ENCODE data around the gene FOXR1. TPM values are rescaled to one million over a fixed set of nuclear protein-coding genes. Genes with fewer than 3 reads are reported as not detected.
"Not testable (repeated sequence)": the region's sequence is repeated elsewhere in the genome, so short reads cannot be mapped to it uniquely, and the experiment has no call there.

Gene FOXR1
- total RNA-seq, 2 experiments from 2014 or later: not detected

GRCh38 chr11:119014209-119014924 lies 42.8 kb downstream of the FOXR1 start:
- ChIA-PET POLR2A (no interaction called here), CTCF (interaction anchor here (0.9 to 4.2 kb wide), 3 partner anchors 17 to 84 kb away, joined by 3 to 12 read pairs (median 6); partner anchors contain the start of gene SLC37A4)
- H3K36me3 Mint-ChIP-seq (ENCODE audit: low read depth): peaks cover 59% of the 10 kb centered on the region
- peaks cover 39% of the 10 kb centered on the region for H3K4me1 Mint-ChIP-seq
- no peaks in the 10 kb centered on the region for H3K27me3 Mint-ChIP-seq
- no peak for DNase-seq
- H3K9me3 Mint-ChIP-seq: no peaks in the 10 kb centered on the region
- H3K27ac Mint-ChIP-seq: no peak overlapping the region
- no peak overlapping the region for H3K4me3 Mint-ChIP-seq

GRCh38 chr11:119015054-119015611 lies 43.6 kb downstream of the FOXR1 start:
- ChIA-PET CTCF (interaction anchor here (0.6 to 4.2 kb wide), 6 partner anchors 9 to 264 kb away, joined by 3 to 12 read pairs (median 4); partner anchors contain the start of gene SLC37A4), POLR2A (no interaction called here)
- Mint-ChIP-seq H3K9me3 (no peaks in the 10 kb centered on the region), H3K27ac (no peak overlapping the region), H3K4me3 (no peak overlapping the region), H3K36me3 (ENCODE audit: low read depth) (peaks cover 65% of the 10 kb centered on the region), H3K4me1 (peaks cover 45% of the 10 kb centered on the region), H3K27me3 (no peaks in the 10 kb centered on the region)
- no peak for DNase-seq

- Mint-ChIP-seq H3K27ac (peak overlapping the region; percentile 64), H3K9me3 (no peaks in the 10 kb centered on the region), H3K36me3 (ENCODE audit: low read depth) (peaks cover 70% of the 10 kb centered on the region), H3K4me3 (peak overlapping the region; percentile 98), H3K27me3 (no peaks in the 10 kb centered on the region), H3K4me1 (peaks cover 53% of the 10 kb centered on the region)
- CTCF ChIA-PET: interaction anchor here (0.6 to 4.2 kb wide), 7 partner anchors 8 to 203 kb away, joined by 3 to 12 read pairs (median 5); partner anchors contain the start of gene SLC37A4
- DNase-seq: no peak
- POLR2A ChIA-PET: interaction anchor here (1.0 kb wide), 1 partner anchor 16 kb away, joined by 6 read pairs; no protein-coding TSS in a partner anchor
These were observed 44.9 kb downstream of the FOXR1 start for GRCh38 chr11:119016216-119017009.

GRCh38 chr11:119017377-119017776 lies 45.8 kb downstream of the FOXR1 start:
- Mint-ChIP-seq H3K27ac (peak overlapping the region; percentile 100), H3K4me3 (peak overlapping the region; percentile 98), H3K36me3 (ENCODE audit: low read depth) (peaks cover 71% of the 10 kb centered on the region), H3K4me1 (peaks cover 57% of the 10 kb centered on the region)
- CTCF ChIA-PET: interaction anchor here (0.9 to 4.2 kb wide), 2 partner anchors 10 to 87 kb away, joined by 3 to 12 read pairs; no protein-coding TSS in a partner anchor
- DNase-seq, H3K27me3 Mint-ChIP-seq, POLR2A ChIA-PET, H3K9me3 Mint-ChIP-seq: not testable (repeated sequence)

GRCh38 chr11:119018074-119018938 lies 46.7 kb downstream of the FOXR1 start, which contains the start of the genes RPS25 and TRAPPC4:
TSS of gene RPS25 (minus strand) at chr11:119018343. CDS start at chr11:119018284, 59 bp downstream.
TSS of gene TRAPPC4 (plus strand) at chr11:119018766. CDS start at chr11:119018796, 30 bp downstream.
- POLR2A ChIA-PET: interaction anchor here (0.6 to 1.0 kb wide), 4 partner anchors 12 to 150 kb away, joined by 3 read pairs; partner anchors contain the start of genes NLRX1 and SLC37A4
- H3K36me3 Mint-ChIP-seq (ENCODE audit: low read depth): peaks cover 68% of the 10 kb centered on the region
- H3K27ac Mint-ChIP-seq: peak within 1 kb of the TSS; percentile 100
- H3K4me3 Mint-ChIP-seq: peak within 1 kb of the TSS; percentile 98
- peak; percentile 97 for DNase-seq
- H3K4me1 Mint-ChIP-seq: peaks cover 58% of the 10 kb centered on the region
- CTCF ChIA-PET: interaction anchor here (1.1 to 1.5 kb wide), 4 partner anchors 11 to 82 kb away, joined by 3 to 7 read pairs (median 4); no protein-coding TSS in a partner anchor
- H3K27me3 Mint-ChIP-seq: no peaks in the 10 kb centered on the region
- no peaks in the 10 kb centered on the region for H3K9me3 Mint-ChIP-seq

- peak overlapping the region; percentile 98 for H3K4me3 Mint-ChIP-seq
- H3K27me3 Mint-ChIP-seq: no peaks in the 10 kb centered on the region
- peak overlapping the region; percentile 100 for H3K27ac Mint-ChIP-seq
- H3K9me3 Mint-ChIP-seq: no peaks in the 10 kb centered on the region
- peaks cover 64% of the 10 kb centered on the region for H3K36me3 Mint-ChIP-seq (ENCODE audit: low read depth)
- no peak for DNase-seq
- POLR2A ChIA-PET: no interaction called here
- H3K4me1 Mint-ChIP-seq: peaks cover 66% of the 10 kb centered on the region
- CTCF ChIA-PET: interaction anchor here (0.6 to 1.5 kb wide), 4 partner anchors 10 to 1310 kb away, joined by 3 to 7 read pairs (median 4); no protein-coding TSS in a partner anchor
These were observed 48.4 kb downstream of the FOXR1 start for GRCh38 chr11:119019996-119020395.

- H3K4me3 Mint-ChIP-seq: no peak overlapping the region
- H3K4me1 Mint-ChIP-seq: peaks cover 56% of the 10 kb centered on the region
- DNase-seq: no peak
- no peaks in the 10 kb centered on the region for H3K27me3 Mint-ChIP-seq
- POLR2A ChIA-PET: no interaction called here
- CTCF ChIA-PET: no interaction called here
- H3K36me3 Mint-ChIP-seq (ENCODE audit: low read depth): peaks cover 56% of the 10 kb centered on the region
- no peaks in the 10 kb centered on the region for H3K9me3 Mint-ChIP-seq
- peak overlapping the region; percentile 79 for H3K27ac Mint-ChIP-seq
These were observed 50.1 kb downstream of the FOXR1 start for GRCh38 chr11:119021631-119022030.

- Mint-ChIP-seq H3K4me3 (no peak overlapping the region), H3K27me3 (no peaks in the 10 kb centered on the region), H3K27ac (no peak overlapping the region), H3K9me3 (no peaks in the 10 kb centered on the region), H3K4me1 (peaks cover 53% of the 10 kb centered on the region), H3K36me3 (ENCODE audit: low read depth) (peaks cover 48% of the 10 kb centered on the region)
- no peak for DNase-seq
- ChIA-PET POLR2A (no interaction called here), CTCF (interaction anchor here (0.7 to 1.3 kb wide), 6 partner anchors 8 to 78 kb away, joined by 3 read pairs; partner anchors contain the start of genes DPAGT1 and SLC37A4)
These were observed 52.2 kb downstream of the FOXR1 start for GRCh38 chr11:119023741-119024140.

GRCh38 chr11:119024430-119025098 lies 53.0 kb downstream of the FOXR1 start:
- no peak overlapping the region for H3K4me3 Mint-ChIP-seq
- ChIA-PET CTCF (interaction anchor here (0.6 to 1.3 kb wide), 6 partner anchors 8 to 686 kb away, joined by 3 to 5 read pairs (median 3); partner anchors contain the start of gene DPAGT1), POLR2A (no interaction called here)
- H3K36me3 Mint-ChIP-seq (ENCODE audit: low read depth): peaks cover 52% of the 10 kb centered on the region
- H3K4me1 Mint-ChIP-seq: peaks cover 59% of the 10 kb centered on the region
- H3K27me3 Mint-ChIP-seq: no peaks in the 10 kb centered on the region
- no peak for DNase-seq
- H3K27ac Mint-ChIP-seq: peak overlapping the region; percentile 72
- H3K9me3 Mint-ChIP-seq: no peaks in the 10 kb centered on the region

GRCh38 chr11:119025099-119025473 lies 53.5 kb downstream of the FOXR1 start:
- Mint-ChIP-seq H3K36me3 (ENCODE audit: low read depth) (peaks cover 47% of the 10 kb centered on the region), H3K27me3 (no peaks in the 10 kb centered on the region), H3K4me3 (no peak overlapping the region), H3K4me1 (peaks cover 58% of the 10 kb centered on the region), H3K9me3 (no peaks in the 10 kb centered on the region), H3K27ac (peak overlapping the region; percentile 72)
- CTCF ChIA-PET: interaction anchor here (0.6 to 1.0 kb wide), 3 partner anchors 12 to 687 kb away, joined by 3 to 7 read pairs (median 5); no protein-coding TSS in a partner anchor
- POLR2A ChIA-PET: no interaction called here
- no peak for DNase-seq

GRCh38 chr11:119025541-119025940 lies 54.0 kb downstream of the FOXR1 start:
- Mint-ChIP-seq H3K4me1 (peaks cover 54% of the 10 kb centered on the region), H3K36me3 (ENCODE audit: low read depth) (peaks cover 46% of the 10 kb centered on the region)
- POLR2A ChIA-PET: no interaction called here

More at GRCh38 chr11:119025541-119025940, 54.0 kb downstream of the FOXR1 start:
- Mint-ChIP-seq H3K27ac (peak overlapping the region; percentile 37), H3K9me3 (no peaks in the 10 kb centered on the region), H3K4me3 (no peak overlapping the region), H3K27me3 (no peaks in the 10 kb centered on the region)
- CTCF ChIA-PET: interaction anchor here (0.6 kb wide), 2 partner anchors 11 to 687 kb away, joined by 5 to 7 read pairs; no protein-coding TSS in a partner anchor
- no peak for DNase-seq

Measured in activated CD4-positive, alpha-beta T cell treated with anti-CD3 and anti-CD28 coated beads, Interleukin-2, amount 10 ng/mL, durations not matched to agents 7 days and 5 days (primary cell).